Measurements from ENCODE around the gene PRSS57.
A peak's percentile ranks its signal among the peaks of the same experiment; 100 is the strongest.

The PRSS57 gene

GRCh38 chr19:658916-659839 lies 36.1 kb downstream of the PRSS57 start:
- Histone ChIP-seq H3K4me2 (ENCODE audit: low read length) (peak overlapping the region; percentile 82), H3K9me3 (ENCODE audit: control insufficient read depth, insufficient read depth, low read length) (no peaks in the 10 kb centered on the region), H3K4me3 (ENCODE audit: low read length) (no peak overlapping the region), H4K20me1 (ENCODE audit: control insufficient read depth, insufficient read depth, low read depth, low read length) (peaks cover 30% of the 10 kb centered on the region), H3K27ac (ENCODE audit: low read depth, low read length) (no peak overlapping the region), H3K9me2 (replicated peaks; ENCODE audit: control insufficient read depth, low read length) (no peaks in the 10 kb centered on the region), H3K79me2 (ENCODE audit: control insufficient read depth, low read length) (peaks cover 92% of the 10 kb centered on the region), H3F3A (ENCODE audit: control insufficient read depth, insufficient read depth) (no peaks in the 10 kb centered on the region), H3K27me3 (ENCODE audit: control insufficient read depth, low read length) (no peaks in the 10 kb centered on the region), H3K4me1 (ENCODE audit: control insufficient read depth, low read length) (peaks cover 25% of the 10 kb centered on the region), H3K36me3 (ENCODE audit: control insufficient read depth, low read length) (peaks cover 73% of the 10 kb centered on the region)
- TF ChIP-seq EZH2phosphoT487 (IDR thresholded peaks at IDR 0.05; ENCODE audit: borderline replicate concordance, low read length) (no peak), CTCF (IDR thresholded peaks at IDR 0.05; ENCODE audit: low read depth, low read length, poor library complexity, severe bottlenecking) (no peak)

- TF ChIP-seq EZH2phosphoT487 (IDR thresholded peaks at IDR 0.05; ENCODE audit: borderline replicate concordance, low read length) = no peak
- TF ChIP-seq CTCF (IDR thresholded peaks at IDR 0.05; ENCODE audit: low read depth, low read length, poor library complexity, severe bottlenecking) = no peak
- Histone ChIP-seq H3K4me3 (ENCODE audit: low read length) (no peak overlapping the region), H4K20me1 (ENCODE audit: control insufficient read depth, insufficient read depth, low read depth, low read length) (peaks cover 37% of the 10 kb centered on the region), H3K4me1 (ENCODE audit: control insufficient read depth, low read length) (peaks cover 16% of the 10 kb centered on the region), H3K27me3 (ENCODE audit: control insufficient read depth, low read length) (no peaks in the 10 kb centered on the region), H3K9me3 (ENCODE audit: control insufficient read depth, insufficient read depth, low read length) (no peaks in the 10 kb centered on the region), H3K9me2 (replicated peaks; ENCODE audit: control insufficient read depth, low read length) (no peaks in the 10 kb centered on the region), H3K79me2 (ENCODE audit: control insufficient read depth, low read length) (peaks cover 97% of the 10 kb centered on the region), H3K36me3 (ENCODE audit: control insufficient read depth, low read length) (peaks cover 83% of the 10 kb centered on the region), H3F3A (ENCODE audit: control insufficient read depth, insufficient read depth) (no peaks in the 10 kb centered on the region), H3K4me2 (ENCODE audit: low read length) (no peak overlapping the region), H3K27ac (ENCODE audit: low read depth, low read length) (no peak overlapping the region)
These were observed 37.0 kb downstream of the PRSS57 start for GRCh38 chr19:658059-658839.

- Histone ChIP-seq H3K79me2 (ENCODE audit: control insufficient read depth, low read length) (peaks cover 100% of the 10 kb centered on the region), H3K9me2 (replicated peaks; ENCODE audit: control insufficient read depth, low read length) (no peaks in the 10 kb centered on the region), H3F3A (ENCODE audit: control insufficient read depth, insufficient read depth) (no peaks in the 10 kb centered on the region), H3K4me1 (ENCODE audit: control insufficient read depth, low read length) (peaks cover 16% of the 10 kb centered on the region), H3K27me3 (ENCODE audit: control insufficient read depth, low read length) (no peaks in the 10 kb centered on the region), H3K4me3 (ENCODE audit: low read length) (no peak overlapping the region), H3K27ac (ENCODE audit: low read depth, low read length) (no peak overlapping the region), H3K36me3 (ENCODE audit: control insufficient read depth, low read length) (peaks cover 86% of the 10 kb centered on the region), H3K4me2 (ENCODE audit: low read length) (no peak overlapping the region), H3K9me3 (ENCODE audit: control insufficient read depth, insufficient read depth, low read length) (no peaks in the 10 kb centered on the region), H4K20me1 (ENCODE audit: control insufficient read depth, insufficient read depth, low read depth, low read length) (peaks cover 42% of the 10 kb centered on the region)
- TF ChIP-seq CTCF (IDR thresholded peaks at IDR 0.05; ENCODE audit: low read depth, low read length, poor library complexity, severe bottlenecking) (no peak), EZH2phosphoT487 (IDR thresholded peaks at IDR 0.05; ENCODE audit: borderline replicate concordance, low read length) (no peak)
These were observed 37.6 kb downstream of the PRSS57 start for GRCh38 chr19:657611-658010.
